B cell (primary cell): ENCODE measurements around the gene ATRNL1.
"Not testable (repeated sequence)": the region's sequence is repeated elsewhere in the genome, so short reads cannot be mapped to it uniquely, and the experiment has no call there.

Source experiments
- EZH2 ChIP-seq: IDR thresholded peaks from 2 replicates; pipeline ENCODE4 v1.6.1; 2012; ENCODE audit warnings: borderline replicate concordance, low read depth, mild to moderate bottlenecking, moderate library complexity, low read length; ENCODE audit not compliant: insufficient read depth, poor library complexity, severe bottlenecking
- TF ChIP-seq, protein P1 (sequence below): fragments of 200-600 bp; IDR thresholded peaks from one replicate; pipeline ENCODE4 v1.8.0; 2022; ENCODE audit warnings: antibody characterized with exemption, mild to moderate bottlenecking

DNA sequence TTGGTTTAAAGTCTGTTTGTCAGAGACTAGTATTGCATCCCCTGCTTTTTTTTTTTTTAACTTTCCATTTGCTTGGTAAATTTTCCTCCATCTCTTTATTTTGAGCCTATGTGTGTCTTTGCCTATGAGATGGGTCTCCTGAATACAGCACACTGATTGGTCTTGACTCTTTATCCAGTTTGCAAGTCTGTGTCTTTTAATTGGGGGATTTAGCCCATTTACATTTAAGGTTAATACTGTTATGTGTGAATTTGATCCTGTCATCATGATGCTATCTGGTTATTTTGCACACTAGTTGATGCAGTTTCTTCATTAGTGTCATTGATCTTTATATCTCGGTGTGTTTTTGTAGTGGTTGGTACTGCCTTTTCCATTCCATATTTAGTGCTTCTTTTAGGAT is 226.5 kb downstream of the ATRNL1 start:
- not testable (repeated sequence) for TF ChIP-seq EZH2
- TF ChIP-seq, protein P1, sequence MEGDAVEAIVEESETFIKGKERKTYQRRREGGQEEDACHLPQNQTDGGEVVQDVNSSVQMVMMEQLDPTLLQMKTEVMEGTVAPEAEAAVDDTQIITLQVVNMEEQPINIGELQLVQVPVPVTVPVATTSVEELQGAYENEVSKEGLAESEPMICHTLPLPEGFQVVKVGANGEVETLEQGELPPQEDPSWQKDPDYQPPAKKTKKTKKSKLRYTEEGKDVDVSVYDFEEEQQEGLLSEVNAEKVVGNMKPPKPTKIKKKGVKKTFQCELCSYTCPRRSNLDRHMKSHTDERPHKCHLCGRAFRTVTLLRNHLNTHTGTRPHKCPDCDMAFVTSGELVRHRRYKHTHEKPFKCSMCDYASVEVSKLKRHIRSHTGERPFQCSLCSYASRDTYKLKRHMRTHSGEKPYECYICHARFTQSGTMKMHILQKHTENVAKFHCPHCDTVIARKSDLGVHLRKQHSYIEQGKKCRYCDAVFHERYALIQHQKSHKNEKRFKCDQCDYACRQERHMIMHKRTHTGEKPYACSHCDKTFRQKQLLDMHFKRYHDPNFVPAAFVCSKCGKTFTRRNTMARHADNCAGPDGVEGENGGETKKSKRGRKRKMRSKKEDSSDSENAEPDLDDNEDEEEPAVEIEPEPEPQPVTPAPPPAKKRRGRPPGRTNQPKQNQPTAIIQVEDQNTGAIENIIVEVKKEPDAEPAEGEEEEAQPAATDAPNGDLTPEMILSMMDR, result not testable (repeated sequence)
